Left lung (tissue), 10 donors: ENCODE measurements around the gene XPR1. TPM values are rescaled to one million over a fixed set of nuclear protein-coding genes. Genes with fewer than 3 reads are reported as not detected.

ENCODE experiments used
- ATAC-seq: fragments of 200-7000 bp; cut with Tn5 transposase; one replicate; pipeline ENCODE4 v1.9.1; 2020; ENCODE audit warnings: moderate library complexity
- DNase-seq, 4 donors: peaks; one replicate each; pipeline ENCODE4 v3.0.0-alpha.2; 2013 to 2020
- H3K27ac ChIP-seq, 2 donors: fragments of 200-600 bp; sonication (generic) in 1 of 2; one replicate each; pipeline versions ENCODE4 v1.5.0 to v1.8.0; 2020 to 2021
- H3K27me3 ChIP-seq, 2 donors: fragments of 200-600 bp; sonication (generic) in 1 of 2; one replicate each; pipeline versions ENCODE4 v1.5.0 to v1.8.0; 2020 to 2021
- H3K36me3 ChIP-seq, 2 donors: fragments of 200-600 bp; sonication (generic) in 1 of 2; one replicate each; pipeline versions ENCODE4 v1.5.0 to v1.8.0; 2020 to 2021
- H3K4me1 ChIP-seq, 2 donors: fragments of 200-600 bp; one replicate each; pipeline ENCODE4 v1.8.0; 2021
- H3K4me3 ChIP-seq, 2 donors: fragments of 200-600 bp; sonication (generic) in 1 of 2; one replicate each; pipeline versions ENCODE4 v1.5.0 to v1.8.0; 2020 to 2021; ENCODE audit warnings: mild to moderate bottlenecking in 1 of 2
- H3K9me3 ChIP-seq, 2 donors: fragments of 200-600 bp; sonication (generic) in 1 of 2; one replicate each; pipeline versions ENCODE4 v1.5.0 to v1.8.0; 2020 to 2021
- CTCF ChIP-seq, 2 donors: fragments of 200-600 bp; sonication (generic) in 1 of 2; IDR thresholded peaks; one replicate each; pipeline versions ENCODE4 v1.5.0 to v1.8.0; 2021; ENCODE audit warnings: antibody characterized with exemption in 2 of 2
- intact Hi-C, 2 donors: fragments of 100-400 bp; cut with DNase I; formaldehyde crosslinking; loops; one replicate each; pipeline versions ENCODE4 v1.11.2 to v1.14.2; 2022
- polyA plus RNA-seq, 6 donors: library from polyadenylated mRNA; unstranded; fragments of 120-200 nt; gene quantifications; one replicate each; pipeline ENCODE4 v1.2.1, GENCODE V29; 2013; ENCODE audit not compliant: insufficient read length in 6 of 6
- total RNA-seq, 2 donors: library from RNA; stranded (reverse); fragmentation: NEBNext Ultra II Directional; extraction: Animal tissue kit (Norgen Biotek cat#: 25700); gene quantifications; one replicate each; pipeline ENCODE4 v1.2.1, GENCODE V29; 2021
- donor health status: DM: no; HTN: yes; CAD: no.
- donor health status: DM: no; HTN: no; CAD: no.

Gene XPR1
- total and polyA plus RNA-seq, 8 donors = 24.6 to 34.2 (median 27.8) TPM

DNA sequence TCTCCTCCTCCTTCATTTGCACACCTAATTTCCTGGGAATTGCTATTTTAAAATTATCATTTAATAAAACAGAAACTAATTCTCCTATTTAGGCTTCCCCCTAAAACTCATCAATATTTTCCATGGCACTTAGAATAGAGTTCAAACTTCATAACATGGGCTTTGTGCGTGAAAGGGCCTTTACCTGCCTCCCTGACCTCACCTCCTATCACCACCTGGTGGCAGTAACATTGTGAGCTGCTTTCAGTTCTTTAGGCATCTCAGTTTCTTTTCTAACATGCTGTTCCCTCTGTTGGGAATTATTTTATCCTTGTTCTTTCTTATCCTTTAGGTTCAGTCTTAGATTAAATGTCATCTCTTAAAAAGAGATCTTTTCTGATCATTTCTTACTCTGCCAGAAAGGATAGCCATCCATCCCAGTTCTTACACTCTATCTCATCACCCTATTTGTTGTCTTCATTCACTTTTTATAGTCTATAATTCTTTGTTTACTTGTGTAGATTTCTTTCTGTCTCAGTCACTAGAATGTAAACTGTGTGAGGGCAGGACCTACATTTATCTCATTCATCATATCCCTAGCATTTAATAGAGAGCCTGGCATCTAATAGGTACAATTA lies 147.1 kb downstream of the XPR1 start:
- no peaks in the 10 kb centered on the region for H3K9me3 ChIP-seq
- no peak for DNase-seq
- H3K36me3 ChIP-seq = no peaks in the 10 kb centered on the region
- peak; percentile 36 for ATAC-seq
- no peak for TF ChIP-seq CTCF (IDR thresholded peaks at IDR 0.05)
- H3K27ac ChIP-seq = no peak overlapping the region
- no peaks in the 10 kb centered on the region for H3K27me3 ChIP-seq
- intact Hi-C loops = no loop called here
- H3K4me3 ChIP-seq = no peak overlapping the region
- no peaks in the 10 kb centered on the region for H3K4me1 ChIP-seq

DNA sequence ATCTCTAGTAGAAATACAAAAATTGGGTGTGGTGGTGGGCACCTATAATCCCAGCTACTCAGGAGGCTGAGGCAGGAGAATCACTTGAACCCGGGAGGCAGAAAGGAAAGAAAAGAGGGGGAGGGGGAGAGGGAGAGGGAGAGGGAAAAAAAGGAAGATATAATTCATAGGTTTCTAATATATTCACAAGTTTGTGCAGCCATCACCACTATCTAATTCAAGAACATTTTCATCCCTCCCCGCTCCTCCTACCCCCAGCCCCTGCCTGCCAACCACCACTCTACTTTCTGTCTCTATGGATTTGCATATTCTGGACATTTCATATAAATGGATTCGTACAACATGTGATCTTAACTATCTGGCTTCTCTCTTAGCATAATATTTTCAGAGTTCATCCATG lies 147.8 kb downstream of the XPR1 start:
- no peak overlapping the region for H3K4me3 ChIP-seq
- TF ChIP-seq CTCF (IDR thresholded peaks at IDR 0.05) = no peak
- ATAC-seq (no peak), DNase-seq (no peak)
- intact Hi-C loops = no loop called here
- H3K27ac ChIP-seq = no peak overlapping the region
- H3K4me1 ChIP-seq = no peaks in the 10 kb centered on the region
- no peaks in the 10 kb centered on the region for H3K27me3 ChIP-seq
- no peaks in the 10 kb centered on the region for H3K9me3 ChIP-seq
- no peaks in the 10 kb centered on the region for H3K36me3 ChIP-seq

DNA sequence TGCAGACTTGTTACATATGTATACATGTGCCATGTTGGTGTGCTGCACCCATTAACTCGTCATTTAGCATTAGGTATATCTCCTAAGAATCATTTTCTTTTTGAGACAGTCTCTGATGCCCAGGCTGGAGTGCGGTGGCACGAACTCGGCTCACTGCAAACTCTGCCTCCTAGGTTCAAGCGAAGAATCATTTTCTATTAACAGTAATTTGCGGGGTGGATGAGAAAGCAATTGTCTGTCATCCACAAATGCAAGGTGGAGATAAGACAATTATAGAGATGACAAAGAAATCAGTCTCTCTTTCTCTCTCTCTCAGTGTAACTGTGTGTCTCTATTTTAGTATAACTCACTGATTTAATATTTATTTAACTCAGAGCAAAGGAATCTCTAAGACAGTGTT lies 149.9 kb downstream of the XPR1 start:
- Histone ChIP-seq H3K4me1 (no peaks in the 10 kb centered on the region), H3K27ac (no peak overlapping the region), H3K36me3 (no peaks in the 10 kb centered on the region), H3K9me3 (no peaks in the 10 kb centered on the region), H3K27me3 (no peaks in the 10 kb centered on the region), H3K4me3 (no peak overlapping the region)
- ATAC-seq (no peak), DNase-seq (no peak)
- intact Hi-C loops = no loop called here
- TF ChIP-seq CTCF (IDR thresholded peaks at IDR 0.05) = no peak

DNA sequence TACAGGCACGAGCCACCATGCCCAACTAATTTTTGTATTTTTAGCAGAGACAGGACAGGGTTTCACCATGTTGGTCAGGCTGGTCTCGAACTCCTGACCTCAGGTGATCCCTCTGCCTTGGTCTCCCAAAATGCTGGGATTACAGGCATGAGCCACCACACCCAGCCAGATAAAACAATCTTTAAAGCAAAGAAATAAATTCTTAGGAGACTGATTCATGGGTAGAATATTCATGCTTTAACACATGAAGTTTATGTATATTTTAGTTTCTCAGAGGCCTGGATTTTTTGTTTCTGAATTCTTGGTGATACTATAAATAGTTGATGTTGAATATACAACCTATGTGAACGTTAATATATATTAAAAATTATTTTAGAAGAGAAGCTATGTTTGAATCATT lies 153.5 kb downstream of the XPR1 start:
- DNase-seq (no peak), ATAC-seq (no peak)
- intact Hi-C loops = no loop called here
- H3K9me3 ChIP-seq = no peaks in the 10 kb centered on the region
- H3K27me3 ChIP-seq = no peaks in the 10 kb centered on the region
- no peak overlapping the region for H3K4me3 ChIP-seq
- TF ChIP-seq CTCF (IDR thresholded peaks at IDR 0.05) = no peak
- no peak overlapping the region for H3K27ac ChIP-seq
- H3K4me1 ChIP-seq = no peaks in the 10 kb centered on the region
- no peaks in the 10 kb centered on the region for H3K36me3 ChIP-seq

GRCh38 chr1:180785887-180786286 lies 154.1 kb downstream of the XPR1 start:
- no peaks in the 10 kb centered on the region for H3K36me3 ChIP-seq
- no peaks in the 10 kb centered on the region for H3K9me3 ChIP-seq
- H3K4me3 ChIP-seq = no peak overlapping the region
- no peaks in the 10 kb centered on the region for H3K4me1 ChIP-seq
- no peaks in the 10 kb centered on the region for H3K27me3 ChIP-seq
- intact Hi-C loops = no loop called here
- no peak for TF ChIP-seq CTCF (IDR thresholded peaks at IDR 0.05)
- ATAC-seq = no peak
- DNase-seq = no peak
- H3K27ac ChIP-seq = no peak overlapping the region
